K562 (cell line): ENCODE results near the gene ALG11. TPM values are rescaled to one million over a fixed set of nuclear protein-coding genes. Genes with fewer than 3 reads are reported as not detected.

Experiments used
- ARID1B ChIP-seq: fragments of 450-650 bp; IDR thresholded peaks from 2 replicates; pipeline ENCODE4 v1.6.1; 2016; ENCODE audit warnings: antibody characterized with exemption, mild to moderate bottlenecking, inconsistent platforms
- EHMT2 ChIP-seq: fragments of 450-650 bp; IDR thresholded peaks from 2 replicates; pipeline ENCODE4 v1.6.1; 2018; ENCODE audit warnings: antibody characterized with exemption
- EP300 ChIP-seq: IDR thresholded peaks from 2 replicates; pipeline ENCODE4 v1.6.1; 2012; ENCODE audit warnings: low read length, improper control_type of control experiment
- ERF ChIP-seq: fragments of 450-650 bp; formaldehyde crosslinking; IDR thresholded peaks from 2 replicates; pipeline ENCODE4 v1.4.0; 2020; ENCODE audit warnings: mild to moderate bottlenecking, mixed read lengths
- FOXM1 ChIP-seq, 2 experiments: fragments of 450-650 bp in 1 of 2; sonication (generic) in 1 of 2; formaldehyde crosslinking in 1 of 2; IDR thresholded peaks; 2 replicates each; pipeline versions ENCODE4 v1.6.1 to v1.9.0; 2017 to 2022; ENCODE audit warnings: low read depth in 2 of 2, mild to moderate bottlenecking in 2 of 2, missing genetic modification reagents in 1 of 2, moderate library complexity in 1 of 2
- GABPA ChIP-seq: fragments of 200-800 bp; sonication (Bioruptor generic); conservative IDR thresholded peaks from 2 replicates; pipeline ENCODE4 v1.6.1; 2016; ENCODE audit warnings: low read depth, missing genetic modification characterization, missing compliant biosample characterization
- JUN ChIP-seq, 2 experiments: sonication (generic) in 1 of 2; formaldehyde crosslinking in 1 of 2; IDR thresholded peaks; 2 replicates each; pipeline versions ENCODE4 v1.6.1 to v1.8.0; 2012 to 2022; ENCODE audit warnings: borderline replicate concordance in 2 of 2, mild to moderate bottlenecking in 2 of 2, improper control_type of control experiment in 1 of 2, low read depth in 1 of 2, low read length in 1 of 2, missing genetic modification reagents in 1 of 2
- KDM5B ChIP-seq: fragments of 200-600 bp; sonication (generic); IDR thresholded peaks from 2 replicates; pipeline ENCODE4 v1.6.1; 2012; ENCODE audit warnings: low read depth, mild to moderate bottlenecking, moderate library complexity, low read length, control low read depth, inconsistent platforms; ENCODE audit not compliant: insufficient replicate concordance
- NBN ChIP-seq: fragments of 450-650 bp; IDR thresholded peaks from 2 replicates; pipeline ENCODE4 v1.6.1; 2016; ENCODE audit warnings: low read depth, mild to moderate bottlenecking
- NR4A1 ChIP-seq, 2 experiments: fragments of 250-450 bp in 1 of 2; fragments of 450-650 bp in 1 of 2; sonication (Bioruptor Pico) in 1 of 2; IDR thresholded peaks; 2 replicates each; pipeline versions ENCODE4 v1.4.0 to v1.6.1; 2016 to 2020; ENCODE audit warnings: mild to moderate bottlenecking in 2 of 2, missing compliant biosample characterization in 1 of 2, missing genetic modification characterization in 1 of 2, moderate library complexity in 1 of 2
- PKNOX1 ChIP-seq: fragments of 450-650 bp; IDR thresholded peaks from 2 replicates; pipeline ENCODE4 v1.6.1; 2016
- PYGO2 ChIP-seq: fragments of 450-650 bp; IDR thresholded peaks from 2 replicates; pipeline ENCODE4 v1.6.1; 2016; ENCODE audit warnings: mild to moderate bottlenecking, missing genetic modification characterization, moderate library complexity, missing compliant biosample characterization
- RAD21 ChIP-seq, 2 experiments: fragments of 250-450 bp in 1 of 2; fragments of 450-650 bp in 1 of 2; sonication (Bioruptor Pico) in 1 of 2; formaldehyde crosslinking in 1 of 2; IDR thresholded peaks in 1 of 2; conservative IDR thresholded peaks in 1 of 2; 2 replicates each; pipeline versions ENCODE4 v1.4.0 to v1.8.0; 2020 to 2022; ENCODE audit warnings: mild to moderate bottlenecking in 2 of 2, moderate library complexity in 1 of 2
- SMARCE1 ChIP-seq: fragments of 450-650 bp; IDR thresholded peaks from 2 replicates; pipeline ENCODE4 v1.7.1; 2016; ENCODE audit warnings: mild to moderate bottlenecking
- ZBTB7A ChIP-seq: IDR thresholded peaks from 2 replicates; pipeline ENCODE4 v1.6.1; 2011; ENCODE audit warnings: low read depth, mild to moderate bottlenecking, low read length, moderate library complexity, borderline replicate concordance; ENCODE audit not compliant: control insufficient read depth
- ZNF121 ChIP-seq: sonication (generic); formaldehyde crosslinking; conservative IDR thresholded peaks from 2 replicates; pipeline ENCODE4 v1.8.0; 2022; ENCODE audit warnings: missing genetic modification reagents
- ZNF124 ChIP-seq: sonication (generic); formaldehyde crosslinking; IDR thresholded peaks from 2 replicates; pipeline ENCODE4 v1.8.1; 2022; ENCODE audit warnings: missing genetic modification reagents
- ZNF165 ChIP-seq: fragments of 250-450 bp; sonication (Bioruptor Pico); IDR thresholded peaks from 2 replicates; pipeline ENCODE4 v1.4.0; 2020; ENCODE audit warnings: borderline replicate concordance
- polyA plus RNA-seq, 8 experiments: library from polyadenylated mRNA; depleted of rRNA in 4 of 8; stranded (reverse) in 5 of 8; unstranded in 3 of 8; fragments of >200 nt; fragmentation: Nextera tagmentation in 2 of 8; fragmentation: Illumina TruSeq in 1 of 8; extraction: Ambion mirVana in 2 of 8; extraction: Trizol in 1 of 8; gene quantifications; 2 replicates each; pipeline versions ENCODE4 v1.2.1 to v1.2.3, GENCODE V29; 2011 to 2014; ENCODE audit warnings: inconsistent platforms in 1 of 8, missing spikeins in 1 of 8
- total RNA-seq, 7 experiments: library from RNA; depleted of rRNA in 6 of 7; stranded (reverse); fragments of >200 nt in 6 of 7; fragmentation: Illumina TruSeq in 2 of 7; extraction: Trizol in 2 of 7; gene quantifications; 2 replicates each; pipeline versions ENCODE4 v1.2.1 to v1.2.3, GENCODE V29; 2011 to 2021; ENCODE audit warnings: low replicate concordance in 1 of 7
- TF ChIP-seq, protein P1 (sequence below): fragments of 450-650 bp; IDR thresholded peaks from 2 replicates; pipeline ENCODE4 v1.6.1; 2016; ENCODE audit warnings: mild to moderate bottlenecking
- TF ChIP-seq, protein P2 (sequence below): fragments of 450-650 bp; formaldehyde crosslinking; IDR thresholded peaks from 2 replicates; pipeline ENCODE4 v1.4.0; 2020; ENCODE audit warnings: mild to moderate bottlenecking, mixed read lengths

Gene ALG11
- total and polyA plus RNA-seq, 9 of the 15 experiments (the other 6 are each of a cell fraction or from before 2014, with no cell fraction given), result 7.3 to 19.2 (median 16.3) TPM

- TF ChIP-seq ZNF121 (CRISPR knock-in tag) (peak; percentile 21; the same call in 1 of the 2 replicates), GABPA (tag) (0 out of 2 replicates have a peak, but pooled peaks have one; percentile 21), EP300 (peak; percentile 37; the same call in 1 of the 2 replicates), FOXM1 (IDR thresholded peaks at IDR 0.05; ENCODE audit: low read depth) (no peak), FOXM1 (CRISPR knock-in tag; IDR thresholded peaks at IDR 0.05; ENCODE audit: low read depth) (no peak), JUN (IDR thresholded peaks at IDR 0.05; ENCODE audit: borderline replicate concordance, low read depth, low read length) (peak; percentile 52; the same call in 1 of the 2 replicates), JUN (CRISPR knock-in tag; IDR thresholded peaks at IDR 0.05; ENCODE audit: borderline replicate concordance) (no peak), ERF (no peak), PKNOX1 (0 out of 2 replicates have a peak, but pooled peaks have one; percentile 10), RAD21 (CRISPR knock-in tag; conservative IDR thresholded peaks at IDR 0.05 in 1 of 2, IDR thresholded peaks at IDR 0.05 in 1 of 2) (peak in 1 of 2 experiments; percentile 73; a peak in 3 of 4 replicates), EHMT2 (peak; percentile 15; the same call in 1 of the 2 replicates), PYGO2 (no peak), ZNF124 (CRISPR knock-in tag) (no peak), KDM5B (no peak), ZNF165 (CRISPR knock-in tag) (no peak), SMARCE1 (peak; percentile 56; the same call in 1 of the 2 replicates), ZBTB7A (0 out of 2 replicates have a peak, but pooled peaks have one; percentile 52), ARID1B (no peak; the same call in 1 of the 2 replicates), NR4A1 (CRISPR knock-in tag; IDR thresholded peaks at IDR 0.05) (no peak), NR4A1 (tag; IDR thresholded peaks at IDR 0.05) (no peak), NBN (0 out of 2 replicates have a peak, but pooled peaks have one; percentile 17)
- TF ChIP-seq, protein P1, sequence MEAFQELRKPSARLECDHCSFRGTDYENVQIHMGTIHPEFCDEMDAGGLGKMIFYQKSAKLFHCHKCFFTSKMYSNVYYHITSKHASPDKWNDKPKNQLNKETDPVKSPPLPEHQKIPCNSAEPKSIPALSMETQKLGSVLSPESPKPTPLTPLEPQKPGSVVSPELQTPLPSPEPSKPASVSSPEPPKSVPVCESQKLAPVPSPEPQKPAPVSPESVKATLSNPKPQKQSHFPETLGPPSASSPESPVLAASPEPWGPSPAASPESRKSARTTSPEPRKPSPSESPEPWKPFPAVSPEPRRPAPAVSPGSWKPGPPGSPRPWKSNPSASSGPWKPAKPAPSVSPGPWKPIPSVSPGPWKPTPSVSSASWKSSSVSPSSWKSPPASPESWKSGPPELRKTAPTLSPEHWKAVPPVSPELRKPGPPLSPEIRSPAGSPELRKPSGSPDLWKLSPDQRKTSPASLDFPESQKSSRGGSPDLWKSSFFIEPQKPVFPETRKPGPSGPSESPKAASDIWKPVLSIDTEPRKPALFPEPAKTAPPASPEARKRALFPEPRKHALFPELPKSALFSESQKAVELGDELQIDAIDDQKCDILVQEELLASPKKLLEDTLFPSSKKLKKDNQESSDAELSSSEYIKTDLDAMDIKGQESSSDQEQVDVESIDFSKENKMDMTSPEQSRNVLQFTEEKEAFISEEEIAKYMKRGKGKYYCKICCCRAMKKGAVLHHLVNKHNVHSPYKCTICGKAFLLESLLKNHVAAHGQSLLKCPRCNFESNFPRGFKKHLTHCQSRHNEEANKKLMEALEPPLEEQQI, result no peak
- TF ChIP-seq, protein P2, sequence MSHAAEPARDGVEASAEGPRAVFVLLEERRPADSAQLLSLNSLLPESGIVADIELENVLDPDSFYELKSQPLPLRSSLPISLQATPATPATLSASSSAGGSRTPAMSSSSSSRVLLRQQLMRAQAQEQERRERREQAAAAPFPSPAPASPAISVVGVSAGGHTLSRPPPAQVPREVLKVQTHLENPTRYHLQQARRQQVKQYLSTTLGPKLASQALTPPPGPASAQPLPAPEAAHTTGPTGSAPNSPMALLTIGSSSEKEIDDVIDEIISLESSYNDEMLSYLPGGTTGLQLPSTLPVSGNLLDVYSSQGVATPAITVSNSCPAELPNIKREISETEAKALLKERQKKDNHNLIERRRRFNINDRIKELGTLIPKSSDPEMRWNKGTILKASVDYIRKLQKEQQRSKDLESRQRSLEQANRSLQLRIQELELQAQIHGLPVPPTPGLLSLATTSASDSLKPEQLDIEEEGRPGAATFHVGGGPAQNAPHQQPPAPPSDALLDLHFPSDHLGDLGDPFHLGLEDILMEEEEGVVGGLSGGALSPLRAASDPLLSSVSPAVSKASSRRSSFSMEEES (CRISPR knock-in tag), result no peak
Observed at GRCh38 chr13:52070929-52071523, 58.8 kb downstream of the ALG11 start (continued).
